ENCODE results near the gene SRRT. TPM values are rescaled to one million over a fixed set of nuclear protein-coding genes. Genes with fewer than 3 reads are reported as not detected.
"Not testable (repeated sequence)": the region's sequence is repeated elsewhere in the genome, so short reads cannot be mapped to it uniquely, and the experiment has no call there.

SRRT gene
- total RNA-seq, 1 donor from 2014 or later: 61.1 TPM

DNA sequence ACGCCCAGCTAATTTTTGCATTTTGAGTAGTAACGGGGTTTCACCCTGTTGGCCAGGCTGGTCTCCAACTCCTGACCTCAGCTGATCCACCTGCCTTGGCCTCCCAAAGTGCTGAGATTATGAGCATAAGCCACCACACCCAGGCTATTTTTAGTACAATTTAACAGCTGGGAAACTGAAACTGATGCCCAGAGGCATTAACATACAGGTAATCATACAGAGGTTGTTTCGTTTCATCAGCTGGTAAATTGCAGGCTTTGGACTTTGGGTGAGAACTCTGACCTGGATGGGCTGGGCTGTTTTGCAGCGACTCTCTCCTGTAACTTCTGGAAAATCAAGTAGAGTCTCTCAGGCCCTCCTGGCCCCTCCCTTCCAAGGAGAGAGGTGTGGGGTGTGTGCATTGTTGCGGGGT is 27.0 kb downstream of the SRRT start:
- ATAC-seq (ENCODE audit: poor library complexity): no peak
- DNase-seq: no peak
- intact Hi-C loops (cut with DNase I): no loop called here

DNA sequence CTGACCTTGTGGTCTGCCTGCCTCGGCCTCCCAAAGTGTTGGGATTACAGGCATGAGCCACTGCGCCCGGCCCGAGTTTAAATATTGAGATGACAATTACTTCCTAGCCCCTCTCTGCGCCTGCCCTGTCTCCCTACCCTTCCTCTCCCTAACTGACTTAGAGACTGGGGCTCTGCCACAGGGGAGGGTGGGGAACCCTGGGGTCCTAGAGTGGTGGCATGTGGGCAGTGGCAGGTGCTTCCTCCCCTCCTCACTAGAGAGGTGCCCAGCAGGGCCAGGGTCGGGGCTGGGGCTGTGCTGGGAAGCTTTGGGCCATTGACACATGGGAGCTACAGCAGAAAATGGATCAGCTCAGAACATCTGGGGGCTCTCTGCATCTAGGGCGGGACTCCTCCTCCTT is 27.7 kb downstream of the SRRT start:
- no peak for DNase-seq
- no peak for ATAC-seq (ENCODE audit: poor library complexity)
- intact Hi-C loops (cut with DNase I): no loop called here

DNA sequence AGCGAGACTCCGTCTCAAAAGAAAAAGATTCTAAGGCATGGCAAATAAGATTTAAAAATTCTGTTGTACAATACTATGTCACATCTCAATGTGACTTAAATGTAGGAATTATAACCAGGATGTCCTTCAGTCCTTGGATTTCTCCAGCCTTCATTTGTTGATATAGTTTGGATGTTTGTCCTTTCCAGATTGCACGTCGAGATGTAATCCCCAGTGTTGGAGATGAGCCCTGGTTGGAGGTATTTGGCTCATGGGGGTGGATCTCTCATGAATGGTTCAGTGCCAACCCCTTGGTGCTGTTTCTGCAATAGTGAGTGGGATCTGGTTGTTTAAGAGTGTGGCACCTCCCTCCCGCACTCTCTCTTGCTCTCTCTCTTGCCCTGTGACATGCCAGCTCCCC is 33.6 kb downstream of the SRRT start:
- DNase-seq: no peak
- ATAC-seq (ENCODE audit: poor library complexity): no peak
- intact Hi-C loops (cut with DNase I): no loop called here

DNA sequence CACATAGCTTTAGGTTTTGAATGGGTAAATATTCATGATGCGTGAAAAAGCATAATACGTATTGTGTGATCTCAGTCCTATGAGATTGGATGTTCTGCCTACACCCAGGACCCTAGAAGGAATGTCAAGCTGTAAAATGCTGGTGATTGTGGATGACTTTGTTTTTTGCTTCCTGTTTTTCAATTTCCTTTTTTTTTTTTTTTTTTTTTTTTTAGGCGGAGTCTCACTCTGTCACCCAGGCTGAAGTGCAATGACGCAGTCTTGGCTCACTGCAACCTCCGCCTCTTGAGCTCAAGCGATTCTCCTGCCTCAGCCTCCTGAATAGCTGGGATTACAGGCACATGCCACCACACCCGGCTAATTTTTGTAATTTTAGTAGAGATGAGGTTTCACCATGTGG is 35.5 kb downstream of the SRRT start:
- intact Hi-C loops (cut with DNase I); ATAC-seq (ENCODE audit: poor library complexity): not testable (repeated sequence)
- DNase-seq: peak; percentile 53

DNA sequence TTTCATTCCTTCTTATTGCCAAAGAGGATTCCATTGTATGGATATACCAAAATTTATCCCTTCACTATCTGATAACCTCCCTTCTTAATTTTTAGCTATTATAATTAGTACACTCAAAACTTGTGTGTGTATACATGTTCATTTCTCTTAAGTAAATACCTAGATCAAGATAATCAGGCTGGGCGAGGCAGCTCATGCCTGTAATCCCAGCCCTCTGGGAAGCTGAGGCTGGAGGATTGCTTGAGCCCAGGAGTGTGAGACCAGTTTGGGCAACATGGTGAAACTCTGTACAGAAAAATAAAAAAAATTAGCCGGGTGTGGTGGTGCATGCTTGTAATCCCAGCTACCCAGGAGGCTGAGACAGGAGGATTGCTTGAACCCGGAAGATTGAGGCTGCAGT is 36.6 kb downstream of the SRRT start:
- intact Hi-C loops (cut with DNase I): no loop called here
- ATAC-seq (ENCODE audit: poor library complexity) (no peak), DNase-seq (no peak)

DNA sequence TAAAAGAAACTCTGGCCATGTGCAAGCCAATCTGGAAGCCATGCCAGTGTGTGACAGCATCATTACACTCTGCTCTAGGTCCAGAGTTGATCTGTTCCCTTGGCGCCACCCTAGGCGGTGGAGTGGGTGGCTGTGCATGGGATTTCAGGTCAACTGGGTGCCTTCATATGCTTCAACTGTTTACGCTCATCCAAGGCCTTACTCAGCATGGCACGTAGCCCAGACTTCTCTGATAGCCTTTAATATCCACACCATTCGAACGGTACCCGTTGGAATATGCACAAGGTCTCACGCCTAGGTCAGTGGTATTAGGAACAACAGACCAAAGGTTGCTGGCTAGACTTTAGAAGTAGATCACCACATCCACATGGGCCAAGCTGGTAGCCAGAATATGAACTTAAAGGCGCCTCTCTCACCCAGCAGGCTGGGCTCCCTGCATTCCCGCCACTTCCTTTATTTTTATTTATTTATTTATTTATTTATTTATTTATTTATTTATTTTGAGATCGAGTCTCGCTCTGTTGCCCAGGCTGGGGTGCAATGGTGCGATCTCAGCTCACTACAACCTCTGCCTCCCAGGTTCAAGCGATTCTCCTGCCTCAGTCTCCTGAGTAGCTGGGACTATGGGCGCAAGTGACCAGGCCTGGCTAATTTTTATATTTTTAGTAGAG is 39.4 kb downstream of the SRRT start:
- no peak for DNase-seq
- intact Hi-C loops (cut with DNase I): no loop called here
- ATAC-seq (ENCODE audit: poor library complexity): peak; percentile 36

DNA sequence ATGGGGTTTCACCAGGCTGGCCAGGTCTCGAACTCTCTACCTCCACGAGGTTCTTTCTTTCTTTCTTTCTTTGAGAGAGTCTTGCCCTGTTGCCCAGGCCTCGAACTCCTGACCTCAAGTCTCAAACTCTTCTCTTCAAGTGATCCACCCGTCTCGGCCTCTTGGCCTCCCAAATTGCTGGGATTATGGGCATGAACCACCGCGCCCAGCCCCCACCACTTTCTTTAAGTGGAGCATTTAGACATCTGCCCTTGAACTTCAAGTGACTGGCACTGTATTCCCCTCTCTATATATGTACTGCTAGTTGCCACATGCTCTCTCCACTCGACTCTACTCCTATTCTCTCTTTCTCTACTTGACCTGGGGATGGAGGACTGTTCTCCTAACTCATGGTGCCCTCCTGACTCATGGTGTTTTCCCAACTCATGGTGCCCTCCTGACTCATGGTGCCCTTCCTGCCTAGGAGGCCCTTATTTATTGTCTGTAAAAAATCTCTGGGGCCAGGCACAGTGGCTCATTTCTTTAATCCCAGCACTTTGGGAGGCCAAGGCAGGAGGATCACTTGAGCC is 40.1 kb downstream of the SRRT start:
- ATAC-seq (ENCODE audit: poor library complexity): no peak

DNA sequence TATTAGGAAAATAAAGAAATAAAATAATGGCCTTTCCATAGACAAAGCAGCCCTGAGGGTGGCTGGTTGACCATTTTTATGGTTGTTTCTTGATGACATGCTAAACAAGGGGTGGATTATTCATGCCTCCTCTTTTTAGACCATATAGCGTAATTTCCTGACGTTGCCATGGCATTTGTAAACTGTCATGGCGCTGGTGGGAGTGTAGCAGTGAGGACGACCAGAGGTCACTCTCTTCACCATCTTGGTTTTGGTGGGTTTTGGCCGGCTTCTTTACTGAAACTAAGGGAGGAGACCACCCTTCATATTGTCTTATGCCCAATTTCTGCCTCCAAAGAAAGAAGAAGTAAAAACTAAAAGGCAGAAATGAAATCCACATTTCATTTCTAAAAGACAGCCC is 44.4 kb downstream of the SRRT start:
- ATAC-seq (ENCODE audit: poor library complexity); DNase-seq; intact Hi-C loops (cut with DNase I): not testable (repeated sequence)

More for the DNA sequence above, 40.1 kb downstream of the SRRT start:
- intact Hi-C loops (cut with DNase I): no loop called here
- no peak for DNase-seq

DNA sequence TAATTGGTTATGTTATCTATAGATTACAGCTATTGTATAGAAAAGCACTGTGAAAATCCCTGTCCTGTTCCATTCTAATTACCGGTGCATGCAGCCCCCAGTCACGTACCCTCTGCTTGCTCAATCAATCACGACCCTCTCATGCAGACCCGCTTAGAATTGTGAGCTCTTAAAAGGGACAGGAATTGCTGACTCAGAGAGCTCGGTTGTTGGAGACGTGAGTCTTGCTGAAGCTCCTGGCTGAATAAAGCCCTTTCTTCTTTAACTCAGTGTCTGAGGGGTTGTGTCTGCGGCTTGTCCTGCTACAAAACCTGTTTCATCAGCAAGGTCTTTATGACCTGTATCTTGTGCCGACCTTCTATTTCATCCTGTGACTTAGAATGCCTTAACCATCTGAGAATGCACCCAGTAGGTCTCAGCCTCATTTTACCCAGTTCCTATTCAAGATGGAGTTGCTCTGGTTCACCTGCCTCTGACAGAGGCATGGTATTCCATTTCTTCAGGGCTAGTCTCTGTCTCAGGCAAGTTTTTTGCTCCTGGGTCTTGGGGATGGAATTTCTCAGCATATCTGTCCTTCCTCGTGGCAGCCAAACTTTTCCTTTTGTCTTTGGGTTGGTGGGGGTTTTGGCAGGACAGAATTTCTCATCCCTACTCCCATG is 45.0 kb downstream of the SRRT start:
- ATAC-seq (ENCODE audit: poor library complexity); intact Hi-C loops (cut with DNase I); DNase-seq: not testable (repeated sequence)

DNA sequence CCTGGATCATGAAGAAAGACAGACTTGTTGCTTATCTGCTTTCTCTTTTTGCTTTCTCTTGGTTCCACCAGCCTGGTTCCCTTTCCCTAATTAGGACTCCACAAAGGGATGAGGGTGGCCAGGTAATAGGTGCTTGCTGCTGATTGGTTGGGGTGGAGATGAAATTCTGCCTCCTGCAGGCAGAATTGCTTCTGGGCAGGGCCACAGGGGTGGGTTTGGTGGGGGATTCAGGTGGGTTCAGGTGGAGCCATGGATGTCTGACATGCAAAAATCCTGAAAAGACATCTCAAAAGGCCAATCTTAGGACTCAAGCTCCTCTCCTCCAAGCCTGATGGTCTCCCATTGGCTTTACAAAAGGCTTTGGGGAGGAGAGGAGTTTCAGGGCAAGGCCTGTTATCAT is 46.1 kb downstream of the SRRT start:
- intact Hi-C loops (cut with DNase I): no loop called here
- no peak for DNase-seq
- no peak for ATAC-seq (ENCODE audit: poor library complexity)

DNA sequence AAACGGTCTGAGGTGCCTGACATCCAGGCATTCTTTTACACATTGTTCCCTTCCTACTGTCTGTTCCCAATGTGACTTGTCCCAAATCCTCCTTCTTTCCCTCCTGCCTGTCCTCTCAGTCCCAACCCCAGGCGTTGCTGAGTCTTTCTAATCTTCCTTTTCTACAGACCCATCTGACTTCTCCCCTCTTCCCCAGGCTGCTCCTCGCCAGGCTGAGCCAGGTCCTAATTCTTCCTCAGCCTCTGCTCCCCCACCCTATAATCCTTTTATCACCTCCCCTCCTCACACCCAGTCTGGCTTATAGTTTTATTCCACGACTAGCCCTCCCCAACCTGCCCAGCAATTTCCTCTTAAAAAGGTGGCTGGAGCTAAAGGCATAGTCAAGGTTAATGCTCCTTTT is 48.7 kb downstream of the SRRT start:
- DNase-seq; intact Hi-C loops (cut with DNase I); ATAC-seq (ENCODE audit: poor library complexity): not testable (repeated sequence)

DNA sequence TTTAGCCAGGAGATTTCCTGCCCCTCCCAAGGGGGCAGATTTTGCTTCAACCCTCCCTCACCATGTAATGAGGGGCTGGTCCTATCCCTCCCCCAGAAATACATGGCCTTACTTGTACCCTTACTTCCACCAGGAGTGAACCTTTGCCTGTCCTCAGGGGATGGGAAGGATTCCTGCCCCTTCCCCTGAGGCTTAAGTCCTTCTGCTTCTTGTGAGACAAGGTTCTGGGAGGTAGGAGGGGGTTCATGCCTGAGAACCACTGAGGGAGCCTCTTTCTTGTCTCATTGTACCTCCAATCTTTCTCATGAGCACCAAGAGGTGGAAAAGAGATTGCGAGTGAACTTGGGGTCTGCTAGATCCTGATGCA is 54.9 kb downstream of the SRRT start:
- intact Hi-C loops (cut with DNase I): no loop called here
- ATAC-seq (ENCODE audit: poor library complexity): no peak
- no peak for DNase-seq

DNA sequence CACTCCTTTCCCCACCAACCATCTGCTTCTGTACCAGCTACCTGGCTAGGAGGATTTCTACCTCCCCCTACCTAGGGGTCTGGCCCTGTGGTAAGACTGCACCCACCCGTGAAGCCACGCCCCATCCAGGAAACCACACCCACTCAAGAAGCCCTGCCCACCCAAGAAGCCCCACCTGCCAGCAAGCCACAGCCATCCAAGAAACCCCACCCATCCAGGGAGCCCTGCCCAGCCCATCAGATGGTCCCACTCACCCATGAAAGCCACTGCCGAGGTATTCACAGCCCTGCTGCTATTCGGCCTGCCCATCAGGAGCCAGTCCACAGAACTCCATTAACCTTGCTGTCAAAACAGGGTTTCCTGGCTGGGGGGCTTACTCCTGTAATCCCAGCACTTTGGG is 58.8 kb downstream of the SRRT start:
- DNase-seq (no peak), ATAC-seq (ENCODE audit: poor library complexity) (no peak)
- intact Hi-C loops (cut with DNase I): no loop called here

DNA sequence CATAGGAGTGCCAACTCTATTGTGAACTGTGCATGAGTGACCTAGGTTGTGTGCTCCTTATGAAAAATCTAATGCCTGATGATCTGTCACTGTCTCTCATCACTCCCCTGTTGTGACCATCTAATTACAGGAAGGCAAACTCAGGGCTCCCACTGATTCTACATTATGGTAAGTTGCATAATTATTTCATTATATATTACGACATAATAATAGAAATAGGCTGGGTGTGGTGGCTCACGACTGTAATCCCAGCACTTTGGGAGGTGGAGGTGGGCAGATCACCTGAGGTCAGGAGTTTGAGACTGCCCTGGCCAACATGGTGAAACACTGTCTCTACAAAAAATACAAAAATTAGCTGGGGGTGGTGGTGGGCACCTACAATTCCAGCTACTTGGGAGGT is 60.5 kb downstream of the SRRT start:
- intact Hi-C loops (cut with DNase I); ATAC-seq (ENCODE audit: poor library complexity); DNase-seq: not testable (repeated sequence)

DNA sequence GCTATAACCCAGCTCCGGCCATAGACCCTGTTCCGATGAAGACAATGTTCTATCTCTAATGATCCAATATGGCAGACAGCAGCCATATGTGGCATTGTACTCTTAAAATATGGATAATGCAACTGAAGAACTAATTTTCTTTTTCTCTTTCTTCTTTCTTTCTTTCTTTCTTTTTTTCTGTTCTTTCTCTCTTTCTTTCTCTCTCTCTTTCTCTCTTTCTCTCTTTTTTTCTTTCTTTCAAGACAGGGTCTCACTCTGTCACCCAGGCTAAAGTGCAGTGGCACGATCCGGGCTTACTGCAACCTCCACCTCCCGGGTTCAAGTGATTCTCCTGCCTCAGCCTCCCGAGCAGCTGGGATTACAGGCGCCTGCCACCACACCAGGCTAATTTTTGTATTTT is 61.3 kb downstream of the SRRT start:
- intact Hi-C loops (cut with DNase I); ATAC-seq (ENCODE audit: poor library complexity); DNase-seq: not testable (repeated sequence)

Small RNA genes lying within 50 kb of the gene (microRNA-seq; reads per million reads assigned to microRNA genes)
- not detected for gene MIR6875

Other genes starting within 250 kb of the SRRT start
- 0.13 TPM for gene TFR2, start 233.6 kb upstream of the SRRT start, total RNA-seq
- not detected for gene ACTL6B, start 218.7 kb upstream of the SRRT start, total RNA-seq
- 101 TPM for gene GNB2, start 201.4 kb upstream of the SRRT start, total RNA-seq
- 23.5 TPM for gene GIGYF1, start 180.9 kb upstream of the SRRT start, total RNA-seq
- 27.1 TPM for gene POP7, start 169.0 kb upstream of the SRRT start, total RNA-seq
- gene EPO, start 154.6 kb upstream of the SRRT start, total RNA-seq: not detected
- not detected for gene ZAN, start 141.5 kb upstream of the SRRT start, total RNA-seq
- gene EPHB4, start 47.6 kb upstream of the SRRT start, total RNA-seq: 22.1 TPM
- 10.2 TPM for gene SLC12A9, start 22.4 kb upstream of the SRRT start, total RNA-seq
- gene TRIP6, start 7.7 kb upstream of the SRRT start, total RNA-seq: 12.6 TPM
- gene UFSP1, start 14.6 kb downstream of the SRRT start, total RNA-seq: 2.2 TPM
- 0.65 TPM for gene ACHE, start 20.8 kb downstream of the SRRT start, total RNA-seq
- 0.30 TPM for gene MUC3A, start 74.4 kb downstream of the SRRT start, total RNA-seq
- gene MUC12, start 94.5 kb downstream of the SRRT start, total RNA-seq: not detected
- gene MUC17, start 145.0 kb downstream of the SRRT start, total RNA-seq: not detected
- gene TRIM56, start 210.4 kb downstream of the SRRT start, total RNA-seq: 16.7 TPM

All from Right ventricle myocardium superior (tissue), 1 donor.